ENCODE data around the gene SEMA3A.

- TF ChIP-seq CTCF (IDR thresholded peaks at IDR 0.05; ENCODE audit: low read depth, low read length) (no peak), EZH2phosphoT487 (IDR thresholded peaks at IDR 0.05; ENCODE audit: low read depth) (no peak)
These were observed 155.2 kb downstream of the SEMA3A start for GRCh38 chr7:84039432-84039831.

All from OCI-LY3 (cell line).